ENCODE measurements around the gene ASNS. TPM values are rescaled to one million over a fixed set of nuclear protein-coding genes. Genes with fewer than 3 reads are reported as not detected.
A peak's percentile ranks its signal among the peaks of the same experiment; 100 is the strongest.

The ASNS gene
- total and polyA plus RNA-seq, 2 of the 4 experiments (the other 2 are of a cell fraction) = 36.6 to 39.4 TPM

GRCh38 chr7:97851683-97852082 lies 20.5 kb downstream of the ASNS start:
- H3K9ac ChIP-seq (ENCODE audit: low read depth, low read length) = no peak overlapping the region
- no TSS peak for BruUV-seq (replicated peaks)
- no CpG with 5 or more reads among the region's 2 CpGs for WGBS, 2 experiments (ENCODE audit: extremely low coverage in 2 of 2, insufficient read length in 1 of 2)
- H2BK15ac ChIP-seq (ENCODE audit: low read depth, low read length) = no peak overlapping the region
- H3K4me3 ChIP-seq (ENCODE audit: insufficient read depth, low read depth, low read length) = no peak overlapping the region
- peak; percentile 62 for ATAC-seq (ENCODE audit: low read depth)
- H3K4ac ChIP-seq (ENCODE audit: low read depth, low read length) = no peak overlapping the region
- no peaks in the 10 kb centered on the region for H3K9me1 ChIP-seq (ENCODE audit: insufficient read depth, low read length)
- no peak overlapping the region for H4K8ac ChIP-seq (ENCODE audit: low read depth in 2 of 2, low read length in 2 of 2)
- H3K4me1 ChIP-seq (ENCODE audit: control insufficient read depth, insufficient read depth, low read length) = no peaks in the 10 kb centered on the region
- no peaks in the 10 kb centered on the region for H3K9me3 ChIP-seq (ENCODE audit: control insufficient read depth, insufficient read depth, low read length)
- H4K20me1 ChIP-seq (ENCODE audit: insufficient read depth, low read length) = no peaks in the 10 kb centered on the region
- no peak overlapping the region for H2AK9ac ChIP-seq (replicated peaks; ENCODE audit: low read depth, low read length, poor library complexity)
- H3K27ac ChIP-seq (ENCODE audit: insufficient read depth, low read length) = no peak overlapping the region
- 0 out of 2 replicates have a peak, but pooled peaks cover 2% of the 10 kb centered on the region for H3K27me3 ChIP-seq (ENCODE audit: control insufficient read depth, insufficient read depth, low read length)
- no peak overlapping the region for H3K14ac ChIP-seq (replicated peaks; ENCODE audit: low read depth, low read length)
- dilution Hi-C loops (cut with HindIII; ENCODE audit: low sequenced_read_pairs, unreplicated experiment) (no loop called here), intact Hi-C loops (cut with micrococcal nuclease) (no loop called here), in situ Hi-C loops (cut with MboI; ENCODE audit: low sequenced_read_pairs) (loop anchor here (25.0 kb wide), 1 partner anchor 311 kb away; no protein-coding TSS in a partner anchor)
- H3K23ac ChIP-seq (ENCODE audit: low read depth, low read length) = no peak overlapping the region
- H2BK5ac ChIP-seq (ENCODE audit: low read depth, low read length, poor library complexity, severe bottlenecking) = no peak overlapping the region
- H2BK20ac ChIP-seq (ENCODE audit: low read depth, low read length) = no peak overlapping the region
- no peak overlapping the region for H2AK5ac ChIP-seq (ENCODE audit: low read depth, low read length)
- TF ChIP-seq, protein P1, sequence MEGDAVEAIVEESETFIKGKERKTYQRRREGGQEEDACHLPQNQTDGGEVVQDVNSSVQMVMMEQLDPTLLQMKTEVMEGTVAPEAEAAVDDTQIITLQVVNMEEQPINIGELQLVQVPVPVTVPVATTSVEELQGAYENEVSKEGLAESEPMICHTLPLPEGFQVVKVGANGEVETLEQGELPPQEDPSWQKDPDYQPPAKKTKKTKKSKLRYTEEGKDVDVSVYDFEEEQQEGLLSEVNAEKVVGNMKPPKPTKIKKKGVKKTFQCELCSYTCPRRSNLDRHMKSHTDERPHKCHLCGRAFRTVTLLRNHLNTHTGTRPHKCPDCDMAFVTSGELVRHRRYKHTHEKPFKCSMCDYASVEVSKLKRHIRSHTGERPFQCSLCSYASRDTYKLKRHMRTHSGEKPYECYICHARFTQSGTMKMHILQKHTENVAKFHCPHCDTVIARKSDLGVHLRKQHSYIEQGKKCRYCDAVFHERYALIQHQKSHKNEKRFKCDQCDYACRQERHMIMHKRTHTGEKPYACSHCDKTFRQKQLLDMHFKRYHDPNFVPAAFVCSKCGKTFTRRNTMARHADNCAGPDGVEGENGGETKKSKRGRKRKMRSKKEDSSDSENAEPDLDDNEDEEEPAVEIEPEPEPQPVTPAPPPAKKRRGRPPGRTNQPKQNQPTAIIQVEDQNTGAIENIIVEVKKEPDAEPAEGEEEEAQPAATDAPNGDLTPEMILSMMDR (conservative IDR thresholded peaks at IDR 0.05; ENCODE audit: low read depth, low read length) = no peak
- no peak for TF ChIP-seq MAZ (IDR thresholded peaks at IDR 0.05; ENCODE audit: borderline replicate concordance, low read depth, low read length)
- TF ChIP-seq CHD1 (IDR thresholded peaks at IDR 0.05; ENCODE audit: low read depth, low read length) = no peak
- TF ChIP-seq FOS (IDR thresholded peaks at IDR 0.05; ENCODE audit: low read depth, low read length) = no peak
- no peak for TF ChIP-seq RFX5 (IDR thresholded peaks at IDR 0.05; ENCODE audit: low read depth, low read length)
- no peak for TF ChIP-seq RCOR1 (IDR thresholded peaks at IDR 0.05; ENCODE audit: insufficient replicate concordance, low read length)
- no peak for TF ChIP-seq RAD21 (IDR thresholded peaks at IDR 0.05; ENCODE audit: low read length)
- no peak for TF ChIP-seq USF2 (IDR thresholded peaks at IDR 0.05; ENCODE audit: low read depth, low read length)
- TF ChIP-seq BHLHE40 (IDR thresholded peaks at IDR 0.05; ENCODE audit: low read depth, low read length) = peak; percentile 49; the same call in 1 of the 2 replicates
- no peak for TF ChIP-seq ELK1 (IDR thresholded peaks at IDR 0.05; ENCODE audit: borderline replicate concordance, low read depth, low read length)
- TF ChIP-seq MXI1 (IDR thresholded peaks at IDR 0.05; ENCODE audit: borderline replicate concordance, low read depth, low read length) = no peak
- no peak for TF ChIP-seq NFE2L2 (IDR thresholded peaks at IDR 0.05; ENCODE audit: low read depth, low read length)
- peak; percentile 55 for TF ChIP-seq CEBPB (IDR thresholded peaks at IDR 0.05; ENCODE audit: low read depth, low read length)
- no peak for TF ChIP-seq SMC3 (IDR thresholded peaks at IDR 0.05; ENCODE audit: low read depth, low read length)
- H2BK120ac ChIP-seq (ENCODE audit: low read depth, low read length) = no peak overlapping the region
- ChIA-PET CTCF (no interaction called here), POLR2A (ENCODE audit: unreplicated experiment) (no interaction called here)
- no peak overlapping the region for H3K18ac ChIP-seq (ENCODE audit: low read depth, low read length)
- peak; percentile 67 for DNase-seq
- no peak overlapping the region for H2AFZ ChIP-seq (replicated peaks; ENCODE audit: low read length, poor library complexity)
- H3K56ac ChIP-seq (ENCODE audit: extremely low read depth, insufficient read depth, low read length) = no peak overlapping the region
- H3K36me3 ChIP-seq (ENCODE audit: control insufficient read depth, insufficient read depth, low read length) = peaks cover 11% of the 10 kb centered on the region
- H4K91ac ChIP-seq (ENCODE audit: insufficient read depth, low read depth, low read length) = no peak overlapping the region
- H4K5ac ChIP-seq (ENCODE audit: low read depth, low read length) = no peak overlapping the region
- H3K79me1 ChIP-seq (ENCODE audit: low read depth in 1 of 2, low read length in 2 of 2) = no peaks in the 10 kb centered on the region
- no peak overlapping the region for H3K4me2 ChIP-seq (ENCODE audit: low read depth, low read length)

Measured in IMR-90 (cell line).